SW 1271 (cell line): ENCODE data around the gene CPNE2.

Experiments used
- DNase-seq, 2 experiments: peaks; one replicate each; lab custom pipeline; 2025; lab: John Stamatoyannopoulos, UW

CPNE2 gene

GRCh38 chr16:57123974-57124674, 31.7 kb downstream of the CPNE2 start:
- DNase-seq, result no peak

- no peak for DNase-seq
Measured at GRCh38 chr16:57125376-57125775, 33.0 kb downstream of the CPNE2 start.

- no peak for DNase-seq
Measured at GRCh38 chr16:57125969-57126368, 33.6 kb downstream of the CPNE2 start.

GRCh38 chr16:57126411-57126810, 34.0 kb downstream of the CPNE2 start:
- no peak for DNase-seq

- no peak for DNase-seq
Measured at GRCh38 chr16:57127037-57127763, 34.8 kb downstream of the CPNE2 start.

- DNase-seq, result no peak
Measured at GRCh38 chr16:57127836-57128235, 35.5 kb downstream of the CPNE2 start.

GRCh38 chr16:57128771-57129389, 36.5 kb downstream of the CPNE2 start:
- no peak for DNase-seq

GRCh38 chr16:57130950-57131321, 38.6 kb downstream of the CPNE2 start:
- no peak for DNase-seq

GRCh38 chr16:57131351-57131970, 39.1 kb downstream of the CPNE2 start:
- DNase-seq, result no peak

GRCh38 chr16:57132470-57132869, 40.1 kb downstream of the CPNE2 start:
- no peak for DNase-seq

GRCh38 chr16:57133031-57133430, 40.6 kb downstream of the CPNE2 start:
- no peak for DNase-seq

- no peak for DNase-seq
Measured at GRCh38 chr16:57133886-57134285, 41.5 kb downstream of the CPNE2 start.

GRCh38 chr16:57134982-57135381, 42.6 kb downstream of the CPNE2 start:
- DNase-seq, result no peak

GRCh38 chr16:57137043-57137442, 44.7 kb downstream of the CPNE2 start:
- no peak for DNase-seq

- DNase-seq, result no peak
Measured at GRCh38 chr16:57137566-57138273, 45.3 kb downstream of the CPNE2 start.

GRCh38 chr16:57138281-57138935, 46.0 kb downstream of the CPNE2 start:
- no peak for DNase-seq

GRCh38 chr16:57140931-57141668, 48.7 kb downstream of the CPNE2 start:
- no peak for DNase-seq

- DNase-seq, result no peak
Measured at GRCh38 chr16:57141822-57142631, 49.6 kb downstream of the CPNE2 start.

- DNase-seq, result no peak
Measured at GRCh38 chr16:57143149-57143921, 51.0 kb downstream of the CPNE2 start.
